ENCODE data around the gene CCNL2.
A peak's percentile ranks its signal among the peaks of the same experiment; 100 is the strongest.
"Not testable (repeated sequence)": the region's sequence is repeated elsewhere in the genome, so short reads cannot be mapped to it uniquely, and the experiment has no call there.

The CCNL2 gene

DNA sequence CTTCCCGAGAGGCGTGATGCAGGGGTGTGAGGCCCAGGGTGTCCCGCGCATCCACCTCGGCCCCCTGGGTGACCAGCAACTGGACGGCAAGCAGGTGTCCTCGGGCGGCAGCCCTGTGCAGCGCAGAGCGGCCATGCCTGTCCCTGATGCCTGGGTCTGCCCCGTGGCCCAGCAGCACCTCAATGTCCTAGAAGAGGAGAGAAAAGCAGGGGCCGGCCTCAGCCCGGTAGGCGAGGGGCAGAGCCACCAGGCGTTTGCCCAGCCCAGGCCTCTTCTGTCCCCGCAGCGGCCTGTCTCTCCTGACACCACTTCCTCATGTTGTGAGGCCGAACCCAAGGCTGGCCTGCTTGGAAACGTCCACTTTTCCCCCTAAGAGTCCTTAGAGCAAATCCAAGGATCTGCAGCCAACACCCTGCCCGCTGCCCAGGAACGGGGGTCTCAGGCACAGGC lies 20.3 kb upstream of the CCNL2 start:
- DNase-seq, result no peak

DNA sequence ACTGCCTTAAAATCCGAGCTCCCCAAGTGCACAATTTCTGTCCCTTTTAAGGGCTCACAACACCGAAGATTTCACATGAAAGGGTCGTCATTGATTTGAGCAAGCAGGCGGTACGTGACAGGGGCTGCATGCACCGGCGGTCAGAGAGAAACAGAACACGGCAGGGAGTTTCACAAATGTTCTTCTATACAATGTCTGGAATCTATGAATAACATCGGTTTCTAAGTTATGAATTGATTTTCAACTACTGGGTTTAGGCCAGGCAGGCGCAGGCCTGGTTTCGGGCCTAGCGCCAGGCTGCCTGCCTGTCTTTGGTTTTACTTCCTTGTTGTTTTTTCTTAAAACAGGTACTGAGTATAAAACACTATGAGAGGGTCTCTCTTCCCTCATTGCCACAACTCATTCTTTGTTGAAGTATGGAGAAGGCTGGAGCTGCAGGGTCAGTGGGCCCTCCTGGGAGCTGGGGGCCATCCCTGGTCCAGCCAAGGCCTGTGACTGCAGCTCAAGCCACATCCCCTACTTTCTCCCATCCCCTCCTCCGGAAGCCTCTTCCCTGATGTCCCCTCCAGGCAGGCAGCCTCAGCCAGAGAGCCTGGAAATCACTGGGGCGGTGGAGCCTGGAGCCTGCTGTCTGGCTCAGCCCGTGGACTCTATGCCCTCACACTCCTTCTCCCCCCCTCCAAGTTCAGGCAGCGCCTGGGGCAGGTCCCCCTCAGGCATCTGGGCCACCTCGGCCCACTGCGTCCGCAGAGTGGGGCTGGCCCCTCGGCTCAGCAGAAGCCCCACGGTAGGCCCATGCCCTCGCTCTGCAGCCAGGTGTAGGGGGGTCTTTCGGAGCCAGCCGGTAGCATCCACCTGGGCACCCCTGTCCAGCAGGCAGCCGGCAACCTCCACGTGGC lies 19.6 kb upstream of the CCNL2 start:
- DNase-seq, result no peak

DNA sequence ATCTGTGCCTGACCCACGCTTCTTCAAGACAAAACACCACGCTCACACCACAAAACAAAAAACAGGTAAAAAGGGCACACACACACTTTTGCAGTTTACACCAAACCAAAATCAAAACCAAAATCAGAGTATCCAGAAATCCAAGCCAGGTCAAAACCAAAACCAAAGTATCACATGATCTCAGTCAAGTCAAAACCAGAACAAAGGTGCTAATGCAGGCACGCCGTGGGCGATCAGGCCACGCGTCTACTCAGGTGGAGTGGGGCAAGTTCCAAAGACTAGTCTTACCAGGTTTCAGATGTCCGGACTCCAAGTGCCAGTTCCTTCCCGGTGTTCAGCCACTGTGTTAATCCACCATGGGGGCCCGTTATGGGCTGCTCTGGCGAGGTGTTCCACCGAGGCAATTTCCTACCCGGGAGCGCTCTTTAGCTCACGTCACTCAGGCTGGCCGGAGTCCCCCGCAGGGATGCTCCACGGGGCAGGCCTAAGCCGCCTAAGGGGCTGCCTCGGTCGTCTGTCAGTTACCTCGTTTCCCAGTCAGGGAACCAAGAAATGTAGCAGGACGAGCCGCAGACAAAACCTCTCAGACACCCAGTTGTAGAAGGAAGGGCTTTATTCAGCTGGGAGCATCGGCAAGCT lies 18.8 kb upstream of the CCNL2 start:
- not testable (repeated sequence) for DNase-seq

DNA sequence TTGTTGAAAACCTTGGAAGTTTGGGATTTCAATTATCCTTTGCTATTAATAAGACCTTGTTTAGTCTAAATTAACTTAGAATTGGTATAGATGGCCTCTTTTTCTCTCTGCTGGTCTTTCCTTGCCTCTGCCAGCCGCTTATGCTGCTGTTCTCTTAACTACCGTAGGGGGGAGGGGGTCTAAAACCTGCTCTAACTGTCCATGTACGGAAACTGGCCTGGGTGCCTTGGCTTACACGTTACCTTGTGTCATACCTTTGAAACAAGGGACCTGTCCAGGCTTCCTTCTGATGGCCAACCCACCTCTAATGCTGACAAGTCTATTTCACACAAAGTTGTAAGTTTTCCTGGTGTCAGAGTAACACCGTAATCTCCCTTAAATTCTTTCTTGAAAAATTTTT lies 18.3 kb upstream of the CCNL2 start:
- not testable (repeated sequence) for DNase-seq

DNA sequence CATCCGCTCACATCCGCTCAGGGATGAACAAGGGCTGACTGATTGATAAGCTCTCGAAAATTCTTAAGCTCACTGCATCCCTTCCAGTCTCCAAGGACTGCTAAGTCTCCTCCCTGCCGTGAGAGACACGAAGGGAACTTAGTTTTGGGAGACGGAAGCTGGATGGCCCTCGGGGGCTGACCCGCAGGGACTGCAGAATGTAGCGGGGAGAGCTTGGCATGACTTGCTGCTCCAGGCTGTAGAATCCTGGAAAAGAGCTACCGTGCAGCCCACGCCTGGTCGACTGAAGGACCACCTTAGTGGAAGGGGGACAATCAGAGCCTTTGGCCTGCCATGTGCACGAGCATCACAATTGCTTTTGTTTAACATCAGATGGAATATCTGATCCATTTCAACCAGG lies 16.6 kb upstream of the CCNL2 start:
- no peak for DNase-seq

GRCh38 chr1:1412311-1412902 lies 13.3 kb upstream of the CCNL2 start:
- DNase-seq, result not testable (repeated sequence)

DNA sequence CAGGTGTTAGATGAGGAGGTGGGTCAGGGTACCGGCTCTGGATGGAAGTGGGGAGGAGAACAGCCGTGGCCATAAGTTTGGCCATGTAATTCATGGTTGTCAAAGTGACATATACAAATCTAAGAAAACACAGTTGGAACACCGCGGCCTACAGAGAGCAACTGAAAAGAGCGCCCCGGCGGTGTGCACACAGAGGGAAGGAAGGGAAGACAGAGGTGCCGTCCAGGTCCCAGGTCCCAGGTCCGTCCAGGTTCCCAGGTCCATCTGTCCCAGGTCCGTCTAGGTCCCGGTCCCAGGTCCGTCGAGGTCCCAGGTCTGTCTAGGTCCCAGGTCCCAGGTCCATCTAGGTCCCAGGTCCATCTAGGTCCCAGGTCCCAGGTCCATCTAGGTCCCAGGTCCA lies 12.5 kb upstream of the CCNL2 start:
- no peak for DNase-seq

- not testable (repeated sequence) for DNase-seq
These were observed 11.1 kb upstream of the CCNL2 start for GRCh38 chr1:1410238-1410637.

GRCh38 chr1:1407636-1408318 lies 8.6 kb upstream of the CCNL2 start:
- DNase-seq, result no peak

DNA sequence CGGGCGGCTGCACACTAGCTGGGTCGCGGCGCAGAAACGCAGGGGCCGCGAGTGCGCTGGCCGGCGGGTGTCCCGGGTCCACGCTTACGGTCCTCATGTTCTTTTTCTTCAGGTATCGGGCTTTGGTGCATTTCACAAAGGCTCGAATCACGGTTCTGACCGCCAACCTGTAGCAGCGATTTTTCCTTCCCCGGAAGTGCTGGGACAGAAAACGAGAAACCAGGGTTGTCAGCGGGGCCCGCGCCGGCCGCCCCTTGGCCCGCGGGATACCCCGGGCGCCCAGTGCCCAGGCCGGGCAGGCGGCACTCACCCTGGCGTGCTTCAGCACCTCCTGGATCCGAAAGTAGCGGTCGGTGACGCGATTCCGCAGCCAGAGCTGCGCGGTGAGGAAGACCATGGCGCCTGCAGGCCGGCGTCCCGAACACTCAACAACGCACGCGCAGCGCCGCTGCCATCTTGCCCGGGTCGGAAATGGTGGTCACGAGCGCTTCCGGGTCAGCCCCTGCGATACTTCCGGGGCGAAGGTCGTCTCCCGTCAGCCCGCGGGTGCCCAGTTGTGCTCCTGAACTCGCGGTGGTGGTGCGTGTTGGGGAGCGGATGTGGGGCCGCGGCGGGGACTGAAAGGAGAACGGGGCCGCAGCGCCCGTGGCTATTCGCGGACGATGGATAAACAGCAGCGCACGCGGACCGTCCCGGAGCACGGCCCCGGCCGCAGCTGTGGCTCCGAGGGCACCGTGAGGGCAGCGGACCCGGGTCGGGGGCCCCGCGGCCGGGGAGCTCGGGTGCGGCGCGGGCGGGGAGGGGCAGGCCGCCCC lies 7.9 kb upstream of the CCNL2 start, which contains the start of gene MRPL20:
MRPL20 (minus strand) TSS at position 473 of the 815 bp plus-strand sequence; CDS start at position 397, 76 bp downstream.
- peak; percentile 88 for DNase-seq

DNA sequence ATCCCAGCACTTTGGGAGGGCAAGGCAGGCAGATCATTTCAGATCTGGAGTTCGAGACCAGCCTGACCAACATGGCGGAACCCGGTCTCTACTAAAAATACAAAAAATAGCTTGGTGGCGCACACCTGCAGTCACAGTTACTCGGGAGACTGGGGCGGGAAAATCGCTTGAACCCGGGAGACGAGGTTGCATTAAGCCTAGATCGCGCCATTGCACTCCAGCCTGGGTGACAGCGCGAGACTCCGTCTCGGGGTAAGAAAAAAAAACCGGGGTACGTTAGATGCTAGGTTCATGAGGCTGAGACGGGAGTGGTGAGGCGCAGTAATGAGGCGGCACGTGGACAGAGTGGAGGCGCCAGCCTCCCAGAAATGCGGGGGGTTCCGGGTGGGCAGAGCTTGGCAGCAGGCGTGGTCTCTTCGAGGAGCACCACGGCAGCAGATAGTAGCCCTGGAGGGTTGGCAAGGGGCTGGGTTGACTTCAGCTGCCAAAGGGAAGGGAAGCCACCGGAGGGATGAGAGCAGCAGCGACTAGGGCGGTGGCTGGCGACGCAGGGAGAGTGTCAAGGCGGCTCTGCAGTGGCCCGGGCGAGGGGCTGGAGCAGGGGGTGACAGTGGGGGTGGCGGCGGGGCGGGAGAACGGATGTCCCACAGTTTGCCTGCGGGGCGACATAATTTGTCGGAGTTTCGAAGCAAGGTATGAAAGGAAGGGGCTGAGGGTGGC lies 7.1 kb upstream of the CCNL2 start:
- DNase-seq, result no peak

DNA sequence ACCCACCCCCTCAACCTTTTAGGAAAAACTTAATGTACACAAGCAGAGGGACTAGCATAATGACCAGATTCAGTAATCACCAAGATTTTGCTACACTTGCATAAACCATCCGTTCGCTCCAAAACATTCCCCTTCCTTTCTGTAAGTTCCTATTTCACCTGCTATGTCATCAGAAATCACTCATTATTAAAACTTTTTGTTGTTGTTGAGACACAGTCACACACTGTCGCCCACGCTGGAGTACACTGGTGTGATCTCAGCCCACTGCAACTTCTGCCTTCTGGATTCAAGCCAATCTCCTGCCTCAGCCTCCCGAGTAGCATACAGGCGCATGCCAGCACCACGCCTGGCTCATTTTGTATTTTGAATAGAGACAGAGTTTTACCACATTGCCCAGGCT lies 4.5 kb upstream of the CCNL2 start:
- DNase-seq, result no peak

DNA sequence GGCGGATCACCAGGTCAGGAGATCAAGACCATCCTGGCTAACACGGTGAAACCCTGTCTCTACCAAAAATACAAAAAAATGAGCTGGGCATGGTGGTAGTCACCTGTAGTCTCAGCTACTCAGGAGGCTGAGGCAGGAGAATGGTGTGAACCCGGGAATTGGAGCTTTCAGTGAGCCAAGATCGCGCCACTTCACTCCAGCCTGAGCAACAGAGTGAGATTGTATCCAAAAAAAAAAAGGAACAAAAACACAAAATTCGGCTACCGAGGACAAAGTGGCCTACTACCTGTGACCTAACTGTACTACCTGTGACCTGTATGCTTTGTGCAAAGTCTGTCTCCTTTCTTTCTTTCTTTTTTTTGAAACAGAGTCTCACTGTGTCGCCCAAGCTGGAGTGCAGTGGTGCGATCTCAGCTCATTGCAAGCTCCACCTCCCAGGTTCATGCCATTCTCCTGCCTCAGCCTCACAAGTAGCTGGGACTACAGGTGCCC lies 3.8 kb upstream of the CCNL2 start:
- DNase-seq, result not testable (repeated sequence)

DNA sequence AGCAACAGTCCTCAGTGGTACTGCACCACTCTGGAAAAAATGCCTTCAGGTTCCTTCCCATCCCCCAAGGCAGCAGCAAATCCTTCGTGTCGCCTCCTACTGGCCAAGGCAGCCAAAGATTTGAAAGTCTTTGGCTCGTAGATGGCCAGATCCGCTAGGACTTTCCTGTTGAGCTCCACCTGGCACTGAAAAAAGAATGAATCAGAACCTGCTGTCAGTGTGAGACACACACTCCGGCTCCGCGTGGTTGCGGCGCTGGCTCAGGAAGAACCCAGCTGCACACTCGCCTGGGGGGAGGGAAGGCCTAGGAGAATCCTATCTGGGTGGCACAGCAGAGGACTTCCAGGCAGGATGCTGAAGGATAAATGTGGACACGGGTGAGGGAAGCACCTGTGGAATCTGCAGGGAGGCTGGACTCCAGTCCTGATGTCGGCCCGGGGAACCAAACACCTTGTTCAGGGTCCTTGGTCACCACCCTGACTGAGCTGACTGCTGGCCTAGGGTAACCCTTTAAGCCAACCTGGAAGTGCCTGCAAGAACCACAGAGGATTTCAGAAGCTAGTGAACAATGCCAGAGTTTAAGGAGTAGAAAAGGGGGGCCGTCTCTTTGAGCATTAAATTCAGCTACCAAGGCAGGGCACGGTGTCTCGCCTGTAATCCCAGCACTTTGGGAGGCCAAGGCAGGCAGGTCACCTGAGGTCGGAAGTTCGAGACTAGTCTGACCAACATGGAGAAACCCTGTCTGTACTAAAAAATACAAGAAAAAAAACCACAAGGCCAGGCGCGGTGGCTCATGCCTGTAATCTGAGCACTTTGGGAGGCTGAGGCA lies 3.2 kb upstream of the CCNL2 start:
- DNase-seq, result peak; percentile 4

GRCh38 chr1:1401457-1402010 lies 2.4 kb upstream of the CCNL2 start:
- DNase-seq, result no peak

- no peak for DNase-seq
These were observed 1.7 kb upstream of the CCNL2 start for GRCh38 chr1:1400576-1401456.

DNA sequence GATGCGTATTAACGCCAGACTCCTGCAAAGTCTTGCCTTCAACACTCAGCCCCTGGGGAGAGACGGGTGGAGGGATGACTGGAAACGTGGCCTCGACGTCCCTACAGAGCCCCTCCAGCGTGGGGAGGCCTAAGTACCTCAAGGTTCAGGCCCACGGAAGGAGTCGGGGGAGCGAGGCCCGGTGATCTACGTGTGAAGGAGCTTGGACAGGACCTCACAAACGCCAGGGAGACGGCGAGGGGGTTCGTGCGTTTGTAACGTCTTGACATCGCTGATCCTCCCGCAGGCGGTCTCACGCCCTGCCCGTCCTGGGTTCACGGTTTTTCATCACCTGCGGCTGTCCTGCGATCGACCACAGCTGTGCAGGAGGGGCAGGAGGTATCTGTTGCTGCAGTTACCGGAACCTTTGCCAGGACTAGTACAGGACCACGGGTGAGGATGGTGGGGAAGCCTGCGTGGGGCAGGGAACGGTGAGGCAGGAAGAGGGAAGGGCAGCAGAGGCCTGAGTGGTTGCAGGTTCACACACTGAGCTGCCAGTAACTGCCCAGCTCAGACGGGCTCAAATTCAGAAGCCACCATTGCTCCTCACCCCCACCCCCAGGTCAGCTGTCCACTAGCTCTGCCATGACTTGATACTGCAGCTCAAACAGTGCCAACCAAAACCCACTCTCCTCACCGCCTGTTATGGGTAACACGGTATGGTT lies 889 bp upstream of the CCNL2 start:
- DNase-seq, result no peak

- no peak for DNase-seq
These were observed 403 bp downstream of the CCNL2 start for GRCh38 chr1:1398677-1399186.
